H1 (cell line): ENCODE results near the gene SRGAP3. TPM values are rescaled to one million over a fixed set of nuclear protein-coding genes. Genes with fewer than 3 reads are reported as not detected.

Source experiments
- CTCF ChIA-PET: fragments of 300-600 bp; sonication (Branson Sonifier 250); formaldehyde crosslinking; loops from one replicate; lab custom pipeline; 2021; ENCODE audit not compliant: partially characterized antibody; lab: Charles Lee
- POLR2A ChIA-PET: fragments of 300-600 bp; sonication (Branson Sonifier 250); formaldehyde crosslinking; loops from one replicate; lab custom pipeline; 2021; ENCODE audit warnings: inconsistent platforms; ENCODE audit not compliant: partially characterized antibody; lab: Charles Lee
- DNase-seq, 2 experiments: peaks; one replicate each; pipeline versions ENCODE4 v3.0.0 to v3.0.0-alpha.2; 2010 to 2022; ENCODE audit warnings: low spot score in 2 of 2, low read depth in 1 of 2, mixed read lengths in 1 of 2
- FAIRE-seq: peaks from 2 replicates; lab custom pipeline; 2011; peaks lifted over from hg19 to GRCh38; lab: Jason Lieb, UNC
- H2AFZ ChIP-seq: 2 replicates; pipeline ENCODE4 v1.8.1; 2012; ENCODE audit warnings: low read length, inconsistent platforms
- H2AK5ac ChIP-seq: 2 replicates; pipeline ENCODE4 v1.6.1; 2013; ENCODE audit warnings: low read depth, low read length
- H2BK120ac ChIP-seq: replicated peaks from 2 replicates; pipeline ENCODE3; 2013; ENCODE audit warnings: low read depth, low read length, inconsistent platforms
- H2BK12ac ChIP-seq: 2 replicates; pipeline ENCODE4 v1.6.1; 2013; ENCODE audit warnings: low read depth, low read length
- H2BK15ac ChIP-seq: 2 replicates; pipeline ENCODE4 v1.6.1; 2013; ENCODE audit warnings: low read length
- H2BK20ac ChIP-seq: 2 replicates; pipeline ENCODE4 v1.6.1; 2013; ENCODE audit warnings: low read length
- H2BK5ac ChIP-seq: 2 replicates; pipeline ENCODE4 v1.6.1; 2013; ENCODE audit warnings: low read depth, low read length
- H3K14ac ChIP-seq: 2 replicates; pipeline ENCODE4 v1.6.1; 2013; ENCODE audit warnings: inconsistent platforms; ENCODE audit not compliant: insufficient read length
- H3K18ac ChIP-seq: 2 replicates; pipeline ENCODE4 v1.6.1; 2013; ENCODE audit warnings: low read length; ENCODE audit errors: extremely low read depth
- H3K23ac ChIP-seq: 2 replicates; pipeline ENCODE4 v1.6.1; 2013; ENCODE audit warnings: inconsistent platforms; ENCODE audit not compliant: insufficient read length
- H3K23me2 ChIP-seq: 2 replicates; pipeline ENCODE4 v1.6.1; 2013; ENCODE audit warnings: low read depth, low read length
- H3K27ac ChIP-seq: 2 replicates; pipeline ENCODE4 v1.6.1; 2011; ENCODE audit warnings: low read depth, low read length, inconsistent platforms
- H3K27me3 ChIP-seq, 4 experiments: replicated peaks in 1 of 4; 1 replicate in 1 of 4; 2 replicates in 3 of 4; pipeline versions ENCODE4 v1.6.1 to v1.8.1; 2011 to 2013; ENCODE audit warnings: low read length in 3 of 4, mild to moderate bottlenecking in 3 of 4, inconsistent platforms in 2 of 4, mixed read lengths in 2 of 4, moderate library complexity in 1 of 4; ENCODE audit not compliant: control insufficient read depth in 3 of 4, insufficient read depth in 3 of 4; ENCODE audit errors: extremely low read depth in 1 of 4
- H3K36me3 ChIP-seq, 4 experiments: 2 replicates each; pipeline versions ENCODE4 v1.6.1 to v1.8.1; 2011 to 2013; ENCODE audit warnings: mild to moderate bottlenecking in 4 of 4, low read length in 3 of 4, moderate library complexity in 2 of 4, control low read depth in 1 of 4, inconsistent platforms in 1 of 4; ENCODE audit not compliant: insufficient read depth in 4 of 4, control insufficient read depth in 2 of 4
- H3K4ac ChIP-seq: replicated peaks from 2 replicates; pipeline ENCODE3; 2013; ENCODE audit warnings: low read length, low read depth, mixed read lengths, inconsistent platforms; ENCODE audit not compliant: insufficient read length
- H3K4me1 ChIP-seq, 4 experiments: replicated peaks in 1 of 4; 1 replicate in 1 of 4; 2 replicates in 3 of 4; pipeline versions ENCODE4 v1.6.1 to v1.8.1; 2011 to 2013; ENCODE audit warnings: low read length in 3 of 4, inconsistent platforms in 2 of 4, mixed read lengths in 1 of 4; ENCODE audit not compliant: insufficient read depth in 4 of 4, control insufficient read depth in 3 of 4
- H3K4me2 ChIP-seq, 2 experiments: 2 replicates each; pipeline versions ENCODE4 v1.6.1 to v1.8.1; 2011 to 2013; ENCODE audit warnings: low read depth in 2 of 2, low read length in 2 of 2, control low read depth in 1 of 2, inconsistent platforms in 1 of 2, mild to moderate bottlenecking in 1 of 2; ENCODE audit not compliant: insufficient read depth in 1 of 2
- H3K4me3 ChIP-seq, 4 experiments: fragments of 200-600, 300-600 bp in 1 of 4; sonication (generic), shearing (Covaris generic), sonication (Bioruptor Twin) in 1 of 4; 2 replicates each; pipeline versions ENCODE4 v1.5.1 to v1.8.1; 2011 to 2016; ENCODE audit warnings: low read length in 4 of 4, low read depth in 3 of 4, control low read depth in 2 of 4, inconsistent platforms in 2 of 4, mild to moderate bottlenecking in 2 of 4, mixed read lengths in 1 of 4, moderate library complexity in 1 of 4; ENCODE audit not compliant: insufficient read depth in 2 of 4; ENCODE audit errors: extremely low read depth in 1 of 4
- H3K56ac ChIP-seq: replicated peaks from 2 replicates; pipeline ENCODE3; 2013; ENCODE audit warnings: low read depth, mild to moderate bottlenecking, mixed read lengths, low read length, inconsistent platforms; ENCODE audit not compliant: insufficient read length
- H3K79me1 ChIP-seq: 2 replicates; pipeline ENCODE4 v1.6.1; 2013; ENCODE audit warnings: low read depth, low read length, control low read depth
- H3K79me2 ChIP-seq, 2 experiments: 2 replicates each; pipeline versions ENCODE4 v1.6.1 to v1.8.1; 2012 to 2013; ENCODE audit warnings: low read length in 2 of 2, mild to moderate bottlenecking in 2 of 2, inconsistent platforms in 1 of 2; ENCODE audit not compliant: insufficient read depth in 2 of 2, control insufficient read depth in 1 of 2
- H3K9ac ChIP-seq, 4 experiments: replicated peaks in 1 of 4; 1 replicate in 1 of 4; 2 replicates in 3 of 4; pipeline versions ENCODE4 v1.6.1 to v1.8.1; 2011 to 2013; ENCODE audit warnings: low read depth in 3 of 4, low read length in 3 of 4, control low read depth in 2 of 4, mild to moderate bottlenecking in 2 of 4, moderate library complexity in 2 of 4, inconsistent platforms in 1 of 4; ENCODE audit errors: extremely low read depth in 1 of 4
- H3K9me3 ChIP-seq, 2 experiments: 2 replicates each; pipeline versions ENCODE4 v1.6.1 to v1.8.1; 2012 to 2013; ENCODE audit warnings: mild to moderate bottlenecking in 2 of 2, moderate library complexity in 2 of 2, control low read depth in 1 of 2, inconsistent platforms in 1 of 2, low read depth in 1 of 2, low read length in 1 of 2, mixed read lengths in 1 of 2; ENCODE audit not compliant: insufficient read depth in 2 of 2
- H4K20me1 ChIP-seq, 2 experiments: replicated peaks in 1 of 2; 2 replicates each; pipeline versions ENCODE3 to v1.8.1; 2011 to 2013; ENCODE audit warnings: inconsistent platforms in 2 of 2, low read length in 2 of 2, mild to moderate bottlenecking in 1 of 2; ENCODE audit not compliant: insufficient read depth in 2 of 2, control insufficient read depth in 1 of 2
- H4K5ac ChIP-seq: 2 replicates; pipeline ENCODE4 v1.6.1; 2013; ENCODE audit warnings: low read length, low read depth, mixed read lengths, inconsistent platforms; ENCODE audit not compliant: insufficient read length
- H4K8ac ChIP-seq: 2 replicates; pipeline ENCODE4 v1.8.0; 2013; ENCODE audit warnings: mild to moderate bottlenecking, moderate library complexity, low read length, inconsistent platforms; ENCODE audit not compliant: insufficient read depth; ENCODE audit errors: extremely low read depth
- H4K91ac ChIP-seq: replicated peaks from 2 replicates; pipeline ENCODE3; 2013; ENCODE audit warnings: low read length, mixed read lengths, inconsistent platforms; ENCODE audit not compliant: insufficient read length
- ATF3 ChIP-seq: IDR thresholded peaks from 2 replicates; pipeline ENCODE4 v1.6.1; 2011; ENCODE audit warnings: low read depth, mild to moderate bottlenecking, low read length; ENCODE audit not compliant: insufficient read depth
- CBX5 ChIP-seq: fragments of 300-800, 300-1000 bp; sonication (generic); IDR thresholded peaks from 2 replicates; pipeline ENCODE4 v1.7.1; 2016; ENCODE audit warnings: antibody characterized with exemption, low read length, low read depth
- CEBPB ChIP-seq: IDR thresholded peaks from 2 replicates; pipeline ENCODE4 v1.6.1; 2012; ENCODE audit warnings: low read depth, low read length
- HDAC2 ChIP-seq, 2 experiments: fragments of 300-600 bp in 1 of 2; sonication (generic) in 1 of 2; IDR thresholded peaks; 2 replicates each; pipeline ENCODE4 v1.6.1; 2011 to 2012; ENCODE audit warnings: low read depth in 2 of 2, low read length in 2 of 2, mild to moderate bottlenecking in 2 of 2, moderate library complexity in 2 of 2, borderline replicate concordance in 1 of 2, inconsistent platforms in 1 of 2
- PHF8 ChIP-seq: fragments of 200-600 bp; sonication (generic); conservative IDR thresholded peaks from 2 replicates; pipeline ENCODE4 v1.7.1; 2012; ENCODE audit warnings: low read depth, mild to moderate bottlenecking, inconsistent platforms, low read length, moderate library complexity
- POU5F1 ChIP-seq: IDR thresholded peaks from 2 replicates; pipeline ENCODE4 v1.6.1; 2011; ENCODE audit warnings: low read depth, mild to moderate bottlenecking, low read length, moderate library complexity
- RAD21 ChIP-seq, 2 experiments: IDR thresholded peaks in 1 of 2; conservative IDR thresholded peaks in 1 of 2; 2 replicates each; pipeline ENCODE4 v1.6.1; 2011; ENCODE audit warnings: low read depth in 2 of 2, low read length in 2 of 2, improper control_type of control experiment in 1 of 2, inconsistent platforms in 1 of 2, mild to moderate bottlenecking in 1 of 2, moderate library complexity in 1 of 2
- RBBP5 ChIP-seq: IDR thresholded peaks from 2 replicates; pipeline ENCODE4 v1.7.1; 2012; ENCODE audit warnings: low read depth, mild to moderate bottlenecking, inconsistent platforms, low read length, moderate library complexity, borderline replicate concordance
- RNF2 ChIP-seq: fragments of 200-900, 300-1000 bp; sonication (generic); IDR thresholded peaks from 2 replicates; pipeline ENCODE4 v1.7.1; 2016; ENCODE audit warnings: borderline replicate concordance, low read depth, mild to moderate bottlenecking, antibody characterized with exemption, low read length; ENCODE audit not compliant: poor library complexity, severe bottlenecking; ENCODE audit errors: missing control alignments
- SIX5 ChIP-seq: IDR thresholded peaks from 2 replicates; pipeline ENCODE4 v1.6.1; 2011; ENCODE audit warnings: mild to moderate bottlenecking, low read depth, low read length
- TAF1 ChIP-seq: IDR thresholded peaks from 2 replicates; pipeline ENCODE4 v1.6.1; 2011; ENCODE audit warnings: mild to moderate bottlenecking, low read depth, low read length
- WGBS, 2 experiments: shearing (Covaris generic) in 1 of 2; methylation state at CpG; one replicate each; pipeline versions ENCODE4 v1.1.6 to v1.1.7; 2013 to 2015; ENCODE audit warnings: low lambda C conversion rate in 2 of 2, mixed read lengths in 2 of 2, inconsistent platforms in 1 of 2, low coverage in 1 of 2, missing lambda C conversion rate in 1 of 2; ENCODE audit not compliant: insufficient replicate concordance in 2 of 2, insufficient coverage in 1 of 2, insufficient read length in 1 of 2; ENCODE audit errors: extremely low coverage in 1 of 2, missing lambda C conversion rate in 1 of 2; 5-methylcytosine and 5-hydroxymethylcytosine counted together
- polyA plus RNA-seq, 7 experiments: library from polyadenylated mRNA; depleted of rRNA in 3 of 7; stranded (reverse) in 5 of 7; unstranded in 2 of 7; fragments of >200 nt in 5 of 7; fragments of 200-250 nt in 2 of 7; gene quantifications; 1 replicate in 5 of 7; 2 replicates in 1 of 7; 4 replicates in 1 of 7; pipeline versions ENCODE4 v1.2.1 to v1.2.3, GENCODE V29; 2011 to 2013; ENCODE audit warnings: missing spikeins in 2 of 7, mixed read lengths in 2 of 7
- total RNA-seq: library from RNA; stranded (reverse); fragmentation: NEBNext Ultra II Directional; extraction: Animal tissue kit (Norgen Biotek cat#: 25700); gene quantifications from 2 replicates; pipeline ENCODE4 v1.2.1, GENCODE V29; 2021

The SRGAP3 gene
- total and polyA plus RNA-seq, 2 of the 8 experiments (the other 6 are each of a cell fraction or from before 2014, with no cell fraction given), result 5.8 to 11.4 TPM

DNA sequence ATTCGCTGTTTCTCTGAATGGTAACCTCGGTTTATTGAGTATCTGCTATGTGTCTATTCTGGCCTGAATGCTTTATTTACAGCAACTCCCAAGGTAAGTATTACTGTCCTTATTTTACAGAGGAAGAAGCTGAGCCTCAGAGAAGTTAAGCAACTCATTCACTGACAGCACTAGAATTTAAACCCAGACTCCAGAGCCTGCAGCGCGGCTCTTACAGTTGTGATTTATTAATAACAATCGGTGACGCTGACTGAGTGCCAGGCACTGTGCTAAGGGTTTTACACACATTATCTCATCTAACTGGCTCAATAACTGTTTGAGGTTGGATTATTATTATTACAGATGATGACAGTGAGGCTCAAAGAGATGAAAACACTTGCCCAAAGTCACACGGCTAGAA is 19.6 kb downstream of the SRGAP3 start:
- ChIA-PET POLR2A (no interaction called here), CTCF (interaction anchor here (0.8 to 1.7 kb wide), 4 partner anchors 23 to 249 kb away, joined by 3 to 4 read pairs (median 3); no protein-coding TSS in a partner anchor)

More for the DNA sequence above, 19.6 kb downstream of the SRGAP3 start:
- no peak overlapping the region for H2BK15ac ChIP-seq
- H3K23ac ChIP-seq, result no peak overlapping the region
- H3K79me1 ChIP-seq, result no peaks in the 10 kb centered on the region
- H3K18ac ChIP-seq, result no peak overlapping the region
- H3K9ac ChIP-seq, result no peak overlapping the region
- H2AFZ ChIP-seq, result no peak overlapping the region
- H3K23me2 ChIP-seq, result no peaks in the 10 kb centered on the region
- no peak overlapping the region for H3K56ac ChIP-seq
- no peak overlapping the region for H4K8ac ChIP-seq
- H2BK5ac ChIP-seq, result no peak overlapping the region
- FAIRE-seq (no peak), DNase-seq (no peak)
- H3K4me2 ChIP-seq, result no peak overlapping the region
- H3K36me3 ChIP-seq, result no peaks in the 10 kb centered on the region
- H4K20me1 ChIP-seq, result no peaks in the 10 kb centered on the region
- no peak overlapping the region for H2BK20ac ChIP-seq
- peaks cover 12 to 25% (median 21%) of the 10 kb centered on the region in 4 experiments for H3K4me1 ChIP-seq
- 96% methylated on average over 7 of the region's 7 CpGs; no CpG with 5 or more reads in 1 of the 2 experiments for WGBS, 2 experiments
- H2AK5ac ChIP-seq, result no peak overlapping the region
- no peak overlapping the region for H2BK120ac ChIP-seq
- H2BK12ac ChIP-seq, result no peak overlapping the region
- no peak overlapping the region for H4K91ac ChIP-seq
- H3K79me2 ChIP-seq, result no peaks in the 10 kb centered on the region
- H3K4ac ChIP-seq, result no peak overlapping the region
- H3K27me3 ChIP-seq, result no peaks in the 10 kb centered on the region
- no peak overlapping the region for H3K27ac ChIP-seq
- no peak overlapping the region for H3K4me3 ChIP-seq
- TF ChIP-seq RBBP5, result no peak
- no peak for TF ChIP-seq POU5F1
- no peak for TF ChIP-seq CEBPB
- TF ChIP-seq CBX5, result no peak
- TF ChIP-seq TAF1, result no peak
- no peak for TF ChIP-seq RNF2
- TF ChIP-seq ATF3, result no peak
- TF ChIP-seq SIX5, result no peak
- no peak for TF ChIP-seq PHF8
- no peak for TF ChIP-seq RAD21 (IDR thresholded peaks at IDR 0.05 in 1 of 2, conservative IDR thresholded peaks at IDR 0.05 in 1 of 2; ENCODE audit: low read depth in 2 of 2, low read length in 2 of 2)
- no peak for TF ChIP-seq HDAC2 (IDR thresholded peaks at IDR 0.05; ENCODE audit: borderline replicate concordance in 1 of 2, low read depth in 2 of 2, low read length in 2 of 2)
- no peaks in the 10 kb centered on the region for H3K9me3 ChIP-seq
- no peak overlapping the region for H3K14ac ChIP-seq
- no peak overlapping the region for H4K5ac ChIP-seq
